ENCODE results near the gene TEX2. TPM values are rescaled to one million over a fixed set of nuclear protein-coding genes. Genes with fewer than 3 reads are reported as not detected.

Gene TEX2
- total RNA-seq, 6 experiments from 2014 or later, result 29.1 to 46.6 (median 33.7) TPM

GRCh38 chr17:64214950-64215349 lies 48.1 kb downstream of the TEX2 start:
- TF ChIP-seq CTCF (IDR thresholded peaks at IDR 0.05) (no peak), POLR2A (IDR thresholded peaks at IDR 0.05) (no peak)
- Histone ChIP-seq H3K27me3 (no peaks in the 10 kb centered on the region), H3K4me3 (no peak overlapping the region), H3K27ac (no peak overlapping the region), H3K36me3 (peaks cover 0 to 26% (median 4%) of the 10 kb centered on the region in 4 donors), H3K9me3 (no peaks in the 10 kb centered on the region), H3K4me1 (peaks cover 0 to 19% (median 9%) of the 10 kb centered on the region in 4 donors)
- ATAC-seq, result no peak
- DNase-seq, result no peak
- intact Hi-C loops (cut with DNase I), result no loop called here
- WGBS (ENCODE audit: insufficient coverage, low coverage, low lambda C conversion rate, missing lambda C conversion rate), result 96% methylated on average over 4 of the region's 4 CpGs

DNA sequence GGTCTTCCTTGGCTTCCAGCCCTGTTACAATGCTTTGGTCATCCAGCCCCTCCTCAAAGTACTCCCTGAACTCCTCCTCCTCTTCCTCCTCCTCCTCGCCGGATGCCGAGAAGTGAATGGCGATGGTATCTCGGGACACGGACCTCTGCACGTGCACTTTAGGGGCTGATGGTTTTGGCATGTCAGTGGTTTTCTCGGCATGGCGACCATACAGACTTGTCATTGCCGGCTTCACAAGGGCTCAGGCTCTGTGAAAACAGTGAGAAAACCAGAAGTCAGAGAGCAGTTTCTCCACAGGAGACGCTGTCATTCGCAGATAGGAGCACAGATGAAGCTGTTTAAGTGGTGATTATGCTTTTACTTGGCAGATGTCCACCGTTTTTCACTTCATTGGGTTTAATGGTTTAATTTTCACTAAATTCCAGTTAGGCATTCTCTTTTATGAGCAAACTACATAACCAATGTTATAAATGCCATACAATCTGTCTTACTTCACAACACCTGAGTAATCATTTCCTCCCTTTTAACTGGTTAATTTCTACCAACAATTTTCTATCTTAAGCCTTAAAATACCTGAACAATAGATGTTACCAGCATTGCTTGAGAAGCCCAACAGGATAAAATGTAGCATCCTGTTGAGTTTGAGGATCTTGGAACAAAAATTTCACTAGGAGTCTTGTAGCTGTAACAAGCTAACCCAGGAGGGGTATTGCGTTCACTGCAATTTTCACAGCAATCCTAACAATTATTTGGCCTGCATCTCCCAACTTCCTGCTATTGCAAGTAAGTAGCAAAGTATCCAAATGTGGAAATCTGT lies 48.9 kb downstream of the TEX2 start:
- Histone ChIP-seq H3K36me3 (peaks cover 0 to 26% (median 4%) of the 10 kb centered on the region in 4 donors), H3K27ac (no peak overlapping the region), H3K27me3 (no peaks in the 10 kb centered on the region), H3K4me3 (no peak overlapping the region), H3K4me1 (peaks cover 0 to 19% (median 9%) of the 10 kb centered on the region in 4 donors), H3K9me3 (no peaks in the 10 kb centered on the region)
- WGBS (ENCODE audit: insufficient coverage, low coverage, low lambda C conversion rate, missing lambda C conversion rate), result 77% methylated on average over 2 of the region's 14 CpGs
- TF ChIP-seq CTCF (IDR thresholded peaks at IDR 0.05) (no peak), POLR2A (IDR thresholded peaks at IDR 0.05) (no peak)
- intact Hi-C loops (cut with DNase I), result no loop called here
- DNase-seq (no peak), ATAC-seq (no peak)

DNA sequence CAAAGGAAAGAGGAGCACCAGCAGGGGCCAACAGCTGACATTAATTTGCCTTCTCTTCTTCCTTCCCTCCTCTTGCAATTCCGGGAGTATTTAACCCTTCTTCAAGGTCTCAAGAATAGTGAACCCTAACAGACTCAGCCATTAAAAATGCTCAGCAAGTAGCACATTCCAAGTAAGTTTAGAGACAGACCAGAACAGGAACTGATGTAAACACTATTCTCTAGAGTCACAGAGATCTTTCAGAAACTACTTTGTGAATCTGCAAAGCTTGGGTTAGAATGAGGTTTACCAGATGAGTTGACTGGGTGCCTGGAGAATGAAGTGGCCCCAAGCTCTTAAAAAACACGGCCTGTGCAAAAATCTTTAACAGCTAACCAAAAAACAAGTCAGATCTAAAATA lies 50.9 kb downstream of the TEX2 start:
- Histone ChIP-seq H3K4me1 (peaks cover 0 to 15% (median 9%) of the 10 kb centered on the region in 4 donors), H3K9me3 (no peaks in the 10 kb centered on the region), H3K27me3 (no peaks in the 10 kb centered on the region), H3K36me3 (peaks cover 0 to 26% (median 4%) of the 10 kb centered on the region in 4 donors), H3K4me3 (no peak overlapping the region), H3K27ac (no peak overlapping the region)
- intact Hi-C loops (cut with DNase I), result no loop called here
- 84% methylated on average over 2 of the region's 2 CpGs for WGBS (ENCODE audit: insufficient coverage, low coverage, low lambda C conversion rate, missing lambda C conversion rate)
- TF ChIP-seq POLR2A (IDR thresholded peaks at IDR 0.05) (no peak), CTCF (IDR thresholded peaks at IDR 0.05) (no peak)
- DNase-seq, result no peak
- ATAC-seq, result no peak

DNA sequence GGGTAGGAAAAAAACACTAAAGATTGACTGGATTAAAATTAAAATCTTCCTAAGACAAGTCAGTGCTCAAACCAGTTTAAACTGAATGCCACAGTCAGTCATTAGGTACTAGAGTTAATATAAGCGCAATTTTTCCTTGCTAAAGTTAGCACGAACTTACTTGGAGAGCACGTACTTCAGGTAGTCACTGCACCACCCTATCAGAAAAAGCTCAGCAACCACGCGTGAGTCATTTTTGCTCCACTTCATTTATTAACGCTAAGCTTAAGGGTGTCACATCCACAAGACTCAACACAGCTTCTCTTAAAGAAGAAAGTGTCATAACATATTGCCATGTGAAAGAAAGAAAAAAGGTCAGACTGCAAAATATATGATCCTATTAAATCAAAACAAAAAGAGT lies 53.1 kb downstream of the TEX2 start:
- H3K9me3 ChIP-seq, result no peaks in the 10 kb centered on the region
- ATAC-seq (no peak), DNase-seq (no peak)
- no peaks in the 10 kb centered on the region for H3K27me3 ChIP-seq
- no peak overlapping the region for H3K4me3 ChIP-seq
- 90% methylated on average over 6 of the region's 6 CpGs for WGBS (ENCODE audit: insufficient coverage, low coverage, low lambda C conversion rate, missing lambda C conversion rate)
- intact Hi-C loops (cut with DNase I), result no loop called here
- TF ChIP-seq POLR2A (IDR thresholded peaks at IDR 0.05) (no peak), CTCF (IDR thresholded peaks at IDR 0.05) (no peak)
- peaks cover 0 to 7% (median 0%) of the 10 kb centered on the region in 4 donors for H3K4me1 ChIP-seq
- peaks cover 0 to 26% (median 4%) of the 10 kb centered on the region in 4 donors for H3K36me3 ChIP-seq
- no peak overlapping the region for H3K27ac ChIP-seq
